Measurements from ENCODE around the gene PLEKHA1.

PLEKHA1 gene

GRCh38 chr10:122480146-122480833, 105.8 kb downstream of the PLEKHA1 start:
- DNase-seq (ENCODE audit: low spot score): no peak

- DNase-seq (ENCODE audit: low spot score): no peak
Observed at GRCh38 chr10:122481296-122482056, 107.0 kb downstream of the PLEKHA1 start.
